ENCODE measurements around the gene GRIA3.

Gene GRIA3

DNA sequence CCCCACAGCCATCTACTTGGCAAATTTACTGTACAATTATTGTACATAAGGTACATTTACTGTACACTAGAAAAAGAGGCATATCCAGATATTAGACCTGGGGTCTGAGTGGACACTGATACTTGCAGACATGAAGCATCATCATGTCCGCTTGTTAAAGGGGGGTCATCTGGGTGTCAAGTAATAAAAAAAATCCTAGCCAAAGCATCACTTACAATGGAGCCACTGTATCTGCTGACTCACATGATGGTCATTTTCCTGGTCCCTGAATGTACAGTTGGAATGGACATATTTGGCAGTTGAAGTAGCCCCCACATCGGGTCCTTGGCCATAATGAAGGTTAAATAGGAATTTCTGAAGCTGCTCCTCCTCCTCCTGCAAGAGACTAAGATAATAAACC, 320.0 kb downstream of the GRIA3 start:
- no peak overlapping the region for H3K27ac ChIP-seq (ENCODE audit: extremely low read depth, low read depth, low read length)
- CTCF ChIA-PET: interaction anchor here (0.7 kb wide), 1 partner anchor 1432 kb away, joined by 3 read pairs; no protein-coding TSS in a partner anchor
- POLR2A ChIA-PET: no interaction called here

DNA sequence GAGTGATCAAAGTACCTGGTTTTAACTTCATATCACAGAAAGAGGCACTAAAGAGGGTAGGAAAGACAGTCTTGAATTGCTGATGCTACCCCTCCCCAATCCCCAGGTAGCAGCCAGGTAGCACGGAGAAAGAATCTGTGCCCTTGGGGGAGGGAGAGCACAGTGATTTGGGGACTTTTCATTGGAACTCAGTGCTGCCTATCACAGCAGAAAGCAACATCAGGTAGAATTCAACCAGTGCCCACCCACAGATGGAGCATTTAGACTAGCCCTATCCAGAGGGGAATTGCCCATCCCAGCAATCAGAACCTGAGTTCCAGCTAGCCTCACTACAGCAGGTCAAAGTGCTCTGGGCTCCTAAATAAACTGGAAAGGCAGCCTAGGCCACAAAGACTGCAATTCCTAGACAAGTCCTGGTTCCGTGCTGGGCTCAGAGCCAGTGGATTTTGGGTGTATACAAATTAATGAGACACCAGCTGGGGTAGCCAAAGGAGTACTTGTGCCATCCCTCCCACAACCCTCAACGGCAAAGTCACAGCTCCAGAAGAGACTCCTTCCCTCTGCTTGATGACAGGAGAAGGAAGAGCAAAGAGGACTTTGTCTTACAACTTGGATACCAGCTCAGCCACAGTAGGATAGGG, 320.7 kb downstream of the GRIA3 start:
- ChIA-PET CTCF (no interaction called here), POLR2A (no interaction called here)
- H3K9me3 ChIP-seq (ENCODE audit: control insufficient read depth, insufficient read depth, low read depth, low read length): no peaks in the 10 kb centered on the region
- H3K27ac ChIP-seq (ENCODE audit: extremely low read depth, low read depth, low read length): no peak overlapping the region
- no peak for TF ChIP-seq ZNF610 (tag by site-specific recombination; IDR thresholded peaks at IDR 0.05; ENCODE audit: borderline replicate concordance)
- TF ChIP-seq ZNF394 (tag by site-specific recombination; IDR thresholded peaks at IDR 0.05; ENCODE audit: borderline replicate concordance): no peak
- TF ChIP-seq ZNF707 (tag by site-specific recombination; IDR thresholded peaks at IDR 0.05): no peak
- TF ChIP-seq ZNF114 (tag by site-specific recombination; IDR thresholded peaks at IDR 0.05): no peak
- TF ChIP-seq, protein P1, sequence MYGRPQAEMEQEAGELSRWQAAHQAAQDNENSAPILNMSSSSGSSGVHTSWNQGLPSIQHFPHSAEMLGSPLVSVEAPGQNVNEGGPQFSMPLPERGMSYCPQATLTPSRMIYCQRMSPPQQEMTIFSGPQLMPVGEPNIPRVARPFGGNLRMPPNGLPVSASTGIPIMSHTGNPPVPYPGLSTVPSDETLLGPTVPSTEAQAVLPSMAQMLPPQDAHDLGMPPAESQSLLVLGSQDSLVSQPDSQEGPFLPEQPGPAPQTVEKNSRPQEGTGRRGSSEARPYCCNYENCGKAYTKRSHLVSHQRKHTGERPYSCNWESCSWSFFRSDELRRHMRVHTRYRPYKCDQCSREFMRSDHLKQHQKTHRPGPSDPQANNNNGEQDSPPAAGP (tag by site-specific recombination; IDR thresholded peaks at IDR 0.05): no peak
- TF ChIP-seq, protein P2, sequence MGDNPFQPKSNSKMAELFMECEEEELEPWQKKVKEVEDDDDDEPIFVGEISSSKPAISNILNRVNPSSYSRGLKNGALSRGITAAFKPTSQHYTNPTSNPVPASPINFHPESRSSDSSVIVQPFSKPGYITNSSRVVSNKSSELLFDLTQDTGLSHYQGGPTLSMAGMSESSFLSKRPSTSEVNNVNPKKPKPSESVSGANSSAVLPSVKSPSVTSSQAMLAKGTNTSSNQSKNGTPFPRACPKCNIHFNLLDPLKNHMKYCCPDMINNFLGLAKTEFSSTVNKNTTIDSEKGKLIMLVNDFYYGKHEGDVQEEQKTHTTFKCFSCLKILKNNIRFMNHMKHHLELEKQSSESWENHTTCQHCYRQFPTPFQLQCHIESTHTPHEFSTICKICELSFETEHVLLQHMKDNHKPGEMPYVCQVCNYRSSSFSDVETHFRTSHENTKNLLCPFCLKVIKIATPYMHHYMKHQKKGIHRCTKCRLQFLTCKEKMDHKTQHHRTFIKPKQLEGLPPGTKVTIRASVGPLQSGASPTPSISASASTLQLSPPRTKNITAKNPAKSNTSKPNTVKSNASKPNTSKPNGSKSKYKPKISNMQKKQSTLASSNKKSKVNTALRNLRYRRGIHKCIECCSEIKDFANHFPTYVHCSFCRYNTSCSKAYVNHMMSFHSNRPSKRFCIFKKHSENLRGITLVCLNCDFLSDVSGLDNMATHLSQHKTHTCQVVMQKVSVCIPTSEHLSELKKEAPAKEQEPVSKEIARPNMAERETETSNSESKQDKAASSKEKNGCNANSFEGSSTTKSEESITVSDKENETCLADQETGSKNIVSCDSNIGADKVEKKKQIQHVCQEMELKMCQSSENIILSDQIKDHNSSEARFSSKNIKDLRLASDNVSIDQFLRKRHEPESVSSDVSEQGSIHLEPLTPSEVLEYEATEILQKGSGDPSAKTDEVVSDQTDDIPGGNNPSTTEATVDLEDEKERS (tag by site-specific recombination; IDR thresholded peaks at IDR 0.05): no peak
- TF ChIP-seq TSHZ1 (tag by site-specific recombination; IDR thresholded peaks at IDR 0.05; ENCODE audit: borderline replicate concordance): no peak
- TF ChIP-seq ZNF518A (tag by site-specific recombination; conservative IDR thresholded peaks at IDR 0.05; ENCODE audit: low read depth): no peak
- TF ChIP-seq GLIS2 (tag by site-specific recombination; IDR thresholded peaks at IDR 0.05): no peak
- TF ChIP-seq, protein P3, sequence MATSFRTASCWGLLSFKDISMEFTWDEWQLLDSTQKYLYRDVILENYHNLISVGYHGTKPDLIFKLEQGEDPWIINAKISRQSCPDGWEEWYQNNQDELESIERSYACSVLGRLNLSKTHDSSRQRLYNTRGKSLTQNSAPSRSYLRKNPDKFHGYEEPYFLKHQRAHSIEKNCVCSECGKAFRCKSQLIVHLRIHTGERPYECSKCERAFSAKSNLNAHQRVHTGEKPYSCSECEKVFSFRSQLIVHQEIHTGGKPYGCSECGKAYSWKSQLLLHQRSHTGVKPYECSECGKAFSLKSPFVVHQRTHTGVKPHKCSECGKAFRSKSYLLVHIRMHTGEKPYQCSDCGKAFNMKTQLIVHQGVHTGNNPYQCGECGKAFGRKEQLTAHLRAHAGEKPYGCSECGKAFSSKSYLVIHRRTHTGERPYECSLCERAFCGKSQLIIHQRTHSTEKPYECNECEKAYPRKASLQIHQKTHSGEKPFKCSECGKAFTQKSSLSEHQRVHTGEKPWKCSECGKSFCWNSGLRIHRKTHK (tag by site-specific recombination; IDR thresholded peaks at IDR 0.05): no peak
- TF ChIP-seq SCRT2 (tag by site-specific recombination; IDR thresholded peaks at IDR 0.05): no peak
- TF ChIP-seq ZIC2 (tag by site-specific recombination; IDR thresholded peaks at IDR 0.05): no peak
- no peak for TF ChIP-seq ZBTB1 (tag by site-specific recombination; IDR thresholded peaks at IDR 0.05)
- no peak for TF ChIP-seq GLI2 (tag by site-specific recombination; IDR thresholded peaks at IDR 0.05; ENCODE audit: borderline replicate concordance, low read depth)
- TF ChIP-seq ZNF623 (tag by site-specific recombination; IDR thresholded peaks at IDR 0.05): no peak
- TF ChIP-seq ZNF792 (tag by site-specific recombination; IDR thresholded peaks at IDR 0.05): no peak
- TF ChIP-seq YY1 (tag by site-specific recombination; IDR thresholded peaks at IDR 0.05): no peak
- H3K4me3 ChIP-seq (ENCODE audit: low read depth, low read length): no peak overlapping the region
- H3K4me1 ChIP-seq (ENCODE audit: control insufficient read depth, insufficient read depth, low read length): no peaks in the 10 kb centered on the region
- no peaks in the 10 kb centered on the region for H3K36me3 ChIP-seq (ENCODE audit: control insufficient read depth in 2 of 2, insufficient read depth in 1 of 2, low read length in 2 of 2)

More for the DNA sequence above, 320.0 kb downstream of the GRIA3 start:
- H3K4me1 ChIP-seq (ENCODE audit: control insufficient read depth, insufficient read depth, low read length): no peaks in the 10 kb centered on the region
- H3K36me3 ChIP-seq (ENCODE audit: control insufficient read depth in 2 of 2, insufficient read depth in 1 of 2, low read length in 2 of 2): no peaks in the 10 kb centered on the region
- no peaks in the 10 kb centered on the region for H3K9me3 ChIP-seq (ENCODE audit: control insufficient read depth, insufficient read depth, low read depth, low read length)
- H3K4me3 ChIP-seq (ENCODE audit: low read depth, low read length): no peak overlapping the region
- TF ChIP-seq ZNF157 (tag by site-specific recombination; IDR thresholded peaks at IDR 0.05): no peak
- no peak for TF ChIP-seq MEIS1 (CRISPR knock-in tag; IDR thresholded peaks at IDR 0.05; ENCODE audit: borderline replicate concordance)
- no peak for TF ChIP-seq ZFP3 (tag by site-specific recombination; IDR thresholded peaks at IDR 0.05; ENCODE audit: low read depth)
